Measurements from ENCODE around the gene TMEM132D.

DNA sequence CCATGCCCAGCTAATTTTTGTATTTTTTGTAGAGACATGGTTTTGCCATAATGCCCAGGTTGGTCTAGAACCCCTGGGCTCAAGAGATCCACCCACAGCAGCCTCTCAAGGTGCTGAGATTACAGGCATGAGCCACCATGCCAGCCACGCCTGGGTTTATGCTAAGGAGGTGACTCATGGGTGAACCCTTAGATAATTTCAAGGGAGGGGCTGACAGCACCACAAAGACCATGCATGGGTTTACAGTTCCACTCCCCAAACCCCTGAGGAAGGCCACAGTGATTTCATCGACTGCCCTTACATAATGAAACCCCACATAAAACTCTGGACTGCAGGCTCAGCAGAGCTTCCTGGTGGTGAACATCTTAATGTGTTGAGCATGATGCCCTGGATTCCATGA is 33.7 kb downstream of the TMEM132D start:
- TF ChIP-seq, protein P1, sequence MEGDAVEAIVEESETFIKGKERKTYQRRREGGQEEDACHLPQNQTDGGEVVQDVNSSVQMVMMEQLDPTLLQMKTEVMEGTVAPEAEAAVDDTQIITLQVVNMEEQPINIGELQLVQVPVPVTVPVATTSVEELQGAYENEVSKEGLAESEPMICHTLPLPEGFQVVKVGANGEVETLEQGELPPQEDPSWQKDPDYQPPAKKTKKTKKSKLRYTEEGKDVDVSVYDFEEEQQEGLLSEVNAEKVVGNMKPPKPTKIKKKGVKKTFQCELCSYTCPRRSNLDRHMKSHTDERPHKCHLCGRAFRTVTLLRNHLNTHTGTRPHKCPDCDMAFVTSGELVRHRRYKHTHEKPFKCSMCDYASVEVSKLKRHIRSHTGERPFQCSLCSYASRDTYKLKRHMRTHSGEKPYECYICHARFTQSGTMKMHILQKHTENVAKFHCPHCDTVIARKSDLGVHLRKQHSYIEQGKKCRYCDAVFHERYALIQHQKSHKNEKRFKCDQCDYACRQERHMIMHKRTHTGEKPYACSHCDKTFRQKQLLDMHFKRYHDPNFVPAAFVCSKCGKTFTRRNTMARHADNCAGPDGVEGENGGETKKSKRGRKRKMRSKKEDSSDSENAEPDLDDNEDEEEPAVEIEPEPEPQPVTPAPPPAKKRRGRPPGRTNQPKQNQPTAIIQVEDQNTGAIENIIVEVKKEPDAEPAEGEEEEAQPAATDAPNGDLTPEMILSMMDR (IDR thresholded peaks at IDR 0.05; ENCODE audit: extremely low read depth in 1 of 2, insufficient read depth in 1 of 2, low read depth in 1 of 2, low read length in 2 of 2) = no peak
- TF ChIP-seq POLR2AphosphoS5 (IDR thresholded peaks at IDR 0.05; ENCODE audit: insufficient read depth, low read depth, low read length) = no peak
